ENCODE results near the gene MAF.

Gene MAF

DNA sequence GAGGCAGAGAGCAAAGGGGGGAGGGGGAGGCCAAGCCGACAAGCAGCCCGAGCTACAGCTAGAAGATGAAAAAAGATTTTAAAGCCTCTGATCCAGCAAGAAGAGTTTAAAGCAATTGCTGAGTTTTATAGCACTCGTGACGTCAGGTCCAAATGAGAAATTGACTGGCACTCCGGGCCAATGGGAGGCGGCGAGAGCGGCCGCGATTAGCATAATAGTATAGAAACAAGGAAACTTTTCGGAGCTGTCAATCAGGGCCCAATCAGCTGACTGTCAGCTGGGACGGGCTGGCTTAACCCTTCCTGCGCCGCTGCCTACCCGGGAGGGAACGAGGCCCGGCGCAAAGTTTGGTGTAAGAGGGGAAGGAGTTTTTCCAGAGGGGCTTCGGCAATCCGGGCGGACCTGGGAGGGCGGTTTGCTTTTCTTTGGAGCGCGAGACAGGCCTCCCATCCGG, at the start of gene MAF:
Gene MAF (minus strand): TSS at position 100 of the 454 bp plus-strand sequence. CDS start 835 bp downstream, outside the sequence.
- DNase-seq, result peak; percentile 82

GRCh38 chr16:79648826-79649225, 48.3 kb upstream of the MAF start:
- no peak for DNase-seq

- no peak for DNase-seq
Measured at GRCh38 chr16:79647586-79647985, 47.0 kb upstream of the MAF start.

- DNase-seq, result no peak
Measured at GRCh38 chr16:79645701-79646100, 45.2 kb upstream of the MAF start.

- DNase-seq, result no peak
Measured at GRCh38 chr16:79644971-79645667, 44.6 kb upstream of the MAF start.

- DNase-seq, result no peak
Measured at GRCh38 chr16:79642652-79643051, 42.1 kb upstream of the MAF start.

DNA sequence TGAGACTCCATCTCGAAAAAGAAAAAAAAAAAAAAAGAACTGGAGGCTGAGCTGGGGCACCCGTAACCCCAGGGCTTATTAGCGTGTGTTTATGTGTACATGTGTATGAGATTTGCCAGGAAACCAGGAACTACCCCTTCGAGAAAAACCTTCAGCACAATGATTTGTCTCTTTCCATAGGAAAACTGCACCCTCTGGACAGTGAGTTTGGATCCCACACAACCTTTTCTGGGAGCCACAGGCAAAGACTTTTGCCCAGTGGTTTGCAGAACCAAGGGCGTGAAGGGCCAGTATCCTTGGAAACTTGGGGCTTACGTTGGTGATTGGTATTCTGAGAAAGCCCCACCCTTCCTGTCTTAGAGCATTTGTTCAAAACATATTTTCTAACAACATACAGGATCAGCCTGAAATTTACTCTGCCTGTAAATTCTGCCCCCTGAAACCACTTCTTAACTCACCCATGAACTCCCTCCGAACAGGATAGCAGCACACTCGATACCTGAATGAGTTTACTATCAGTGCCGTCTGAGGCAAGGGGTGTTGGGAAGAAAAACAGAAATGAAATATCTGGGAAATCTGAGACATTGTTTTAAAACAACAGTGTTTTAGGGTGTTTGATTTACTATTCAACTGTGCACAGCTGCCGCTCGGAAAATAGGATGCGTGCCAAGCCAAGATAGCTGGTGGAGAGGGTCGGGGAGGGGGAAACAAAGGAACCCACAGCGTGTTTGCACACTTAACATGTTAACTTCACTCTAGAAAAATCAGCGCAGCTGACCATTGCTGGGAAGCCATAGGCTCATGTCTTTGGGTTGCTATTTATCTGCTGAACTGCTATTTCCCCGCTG, 40.2 kb upstream of the MAF start:
- no peak for DNase-seq

GRCh38 chr16:79639576-79640311, 39.2 kb upstream of the MAF start:
- no peak for DNase-seq

DNA sequence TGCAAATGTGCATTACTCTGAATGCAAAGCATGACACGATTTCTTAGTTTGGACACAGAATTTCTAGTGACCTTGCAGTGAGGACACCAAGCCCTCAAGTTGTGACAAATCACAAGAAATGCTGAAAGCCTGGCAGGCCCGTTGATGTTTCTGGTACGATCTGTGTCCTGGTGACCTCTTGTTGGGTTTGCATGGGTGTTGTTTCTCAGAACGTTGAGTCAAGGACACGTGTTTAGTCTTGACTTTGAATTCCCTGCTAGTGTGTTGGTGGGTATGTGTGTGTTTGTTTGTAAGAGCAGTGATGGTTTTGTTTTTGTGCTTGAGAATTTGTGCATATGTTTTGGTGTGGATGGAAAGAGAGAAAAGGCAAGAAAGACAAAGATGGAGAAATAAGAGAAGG, 37.8 kb upstream of the MAF start:
- DNase-seq, result no peak

- no peak for DNase-seq
Measured at GRCh38 chr16:79635488-79635887, 35.0 kb upstream of the MAF start.

GRCh38 chr16:79634298-79634697, 33.8 kb upstream of the MAF start:
- no peak for DNase-seq

DNA sequence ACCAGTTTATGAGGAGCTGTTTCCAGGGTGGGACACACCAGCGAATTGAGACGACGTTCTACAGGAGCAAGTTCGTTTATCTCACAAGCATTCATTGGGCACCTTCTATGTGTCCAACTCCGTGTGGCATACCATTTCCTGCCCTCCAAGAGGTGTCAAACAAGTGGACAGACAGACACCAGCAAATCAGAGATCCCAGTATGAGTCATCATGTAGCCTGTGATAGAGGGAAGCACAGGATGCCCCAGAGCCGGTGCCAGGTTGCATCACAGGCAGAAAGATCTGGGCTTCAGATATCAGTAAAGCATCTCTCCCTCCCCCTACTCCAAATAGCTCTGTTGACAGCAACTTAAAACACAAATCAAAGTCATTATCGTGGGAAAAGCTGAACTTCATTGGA, 31.8 kb upstream of the MAF start:
- DNase-seq, result no peak

DNA sequence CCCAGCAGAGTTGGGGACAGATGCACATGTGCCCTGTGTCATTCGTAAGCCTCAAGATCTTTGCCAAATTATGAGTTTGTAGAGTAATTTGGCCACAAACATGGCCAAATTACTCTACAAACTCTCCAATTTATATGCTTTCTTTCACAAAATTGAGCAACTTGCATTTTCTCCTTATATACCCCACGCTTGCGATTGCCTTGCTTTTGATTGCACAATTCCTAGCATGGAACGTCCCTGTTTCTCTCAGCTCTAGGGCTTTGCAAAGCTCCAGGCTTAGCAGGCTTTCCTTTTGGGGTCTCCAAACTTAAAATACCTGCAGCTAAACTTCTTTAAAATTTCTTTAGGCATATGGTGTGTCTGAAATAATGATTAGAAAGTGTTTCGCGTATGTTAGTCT, 28.5 kb upstream of the MAF start:
- no peak for DNase-seq

- peak; percentile 43 for DNase-seq
Measured at GRCh38 chr16:79628501-79628975, 28.0 kb upstream of the MAF start.

GRCh38 chr16:79627092-79627491, 26.6 kb upstream of the MAF start:
- DNase-seq, result no peak

DNA sequence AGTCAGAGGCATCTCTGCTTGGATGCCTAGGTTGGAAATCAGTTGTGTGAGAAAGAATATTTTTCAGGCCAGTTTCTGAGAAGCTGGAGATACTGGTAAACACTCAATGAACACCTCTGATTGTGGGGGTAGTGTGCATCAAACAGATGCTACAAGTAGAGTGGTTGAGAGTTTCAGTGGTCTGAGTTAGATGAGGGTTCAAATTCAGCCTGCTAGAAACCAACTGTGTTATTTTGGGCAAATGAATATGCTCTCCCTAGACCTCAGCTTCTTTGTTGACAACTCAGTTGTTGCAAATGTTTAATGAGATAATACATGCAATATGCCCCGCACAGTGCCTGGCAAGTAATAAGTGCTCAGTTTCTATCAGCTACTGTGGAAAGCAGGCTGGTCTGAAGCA, 25.2 kb upstream of the MAF start:
- no peak for DNase-seq

- DNase-seq, result no peak
Measured at GRCh38 chr16:79623824-79624223, 23.3 kb upstream of the MAF start.

GRCh38 chr16:79623062-79623461, 22.5 kb upstream of the MAF start:
- no peak for DNase-seq

DNA sequence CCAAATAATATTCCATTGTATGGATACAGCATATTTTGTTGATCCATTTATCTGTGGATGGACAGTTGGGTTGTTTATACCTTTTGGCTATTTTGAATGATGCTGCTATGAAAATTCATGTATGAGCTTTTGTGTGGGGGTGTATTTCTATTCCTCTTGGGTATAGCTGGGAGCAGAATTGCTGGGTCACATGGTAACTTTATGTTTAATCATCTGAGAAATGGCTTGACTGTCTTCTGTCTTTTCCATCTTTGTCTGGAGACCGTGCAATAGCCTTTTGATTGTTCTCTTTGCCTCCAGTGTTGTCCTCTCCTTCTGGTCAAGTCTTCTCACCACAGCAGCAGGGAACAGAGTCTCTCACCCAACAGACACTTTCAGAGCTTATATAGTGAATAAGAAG, 20.5 kb upstream of the MAF start:
- no peak for DNase-seq

GRCh38 chr16:79618692-79619050, 18.1 kb upstream of the MAF start:
- DNase-seq, result peak; percentile 44

DNA sequence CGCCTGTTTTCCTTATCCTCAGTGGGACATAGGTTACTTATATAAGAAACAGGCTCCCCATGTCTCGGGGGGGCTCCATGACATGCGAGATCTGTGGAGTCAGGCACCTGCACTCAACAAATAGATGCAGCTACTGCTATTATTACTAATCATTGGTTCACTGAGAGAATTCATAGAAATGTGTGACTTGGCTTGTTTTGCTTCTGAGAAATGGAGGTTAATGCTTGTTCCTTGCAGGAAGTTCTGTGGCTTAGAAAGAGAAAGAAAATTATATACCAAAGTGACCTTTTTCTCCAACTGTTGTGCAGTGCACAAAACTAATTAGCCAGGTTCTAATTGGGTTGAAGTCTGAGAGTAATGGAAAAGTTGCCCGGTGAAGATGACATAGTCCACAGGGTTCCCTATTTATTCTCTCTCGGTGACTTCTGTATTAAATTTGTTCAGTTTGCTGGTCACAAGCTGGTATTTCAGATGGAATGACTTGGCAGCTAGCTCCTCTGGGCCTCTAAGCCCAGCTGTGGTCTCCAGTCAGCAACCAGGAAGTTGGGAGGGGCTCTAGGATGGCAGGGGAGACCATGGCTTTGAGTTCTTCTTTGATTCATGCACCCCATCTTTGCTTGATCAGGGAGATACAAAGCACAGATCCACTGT, 17.6 kb upstream of the MAF start:
- no peak for DNase-seq

- DNase-seq, result no peak
Measured at GRCh38 chr16:79613009-79613408, 12.5 kb upstream of the MAF start.

DNA sequence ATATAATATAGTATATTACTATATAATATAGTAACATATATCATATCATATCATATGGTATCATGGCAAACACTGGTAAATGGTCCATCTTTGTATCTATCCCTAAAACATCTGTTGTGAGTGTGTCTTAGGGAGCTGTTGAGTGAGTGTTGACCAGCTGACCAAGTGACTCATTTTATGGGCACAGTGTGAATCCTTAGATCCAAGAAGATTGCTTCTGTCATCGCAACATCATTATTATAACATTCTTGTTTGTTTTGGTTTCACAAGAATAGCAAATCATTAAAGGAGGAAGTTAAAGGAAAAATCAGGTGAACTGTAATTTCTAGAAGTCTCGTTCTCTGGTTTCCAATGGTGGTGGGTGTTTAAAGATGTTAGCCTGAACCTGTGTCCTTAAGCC, 11.7 kb upstream of the MAF start:
- DNase-seq, result no peak

Data from stimulated activated CD4-positive, alpha-beta T cell treated with anti-CD3 and anti-CD28 coated beads, Interleukin-4, amount 100 ng/mL, for 1 hour (primary cell).